OCI-LY7 (cell line): ENCODE results near the gene DESI1.

ENCODE experiments used
- EZH2phosphoT487 ChIP-seq: fragments of 200-600 bp; sonication (generic); IDR thresholded peaks from 2 replicates; pipeline ENCODE4 v1.6.1; 2018; ENCODE audit warnings: low read depth, borderline replicate concordance, mild to moderate bottlenecking, mixed run types, antibody characterized with exemption, low read length, moderate library complexity, mixed read lengths
- TF ChIP-seq, protein P1 (sequence below): fragments of 200-600 bp; sonication (generic); conservative IDR thresholded peaks from 2 replicates; pipeline ENCODE4 v1.5.1; 2014; ENCODE audit warnings: mild to moderate bottlenecking, antibody characterized with exemption, low read length, moderate library complexity, mixed read lengths

DNA sequence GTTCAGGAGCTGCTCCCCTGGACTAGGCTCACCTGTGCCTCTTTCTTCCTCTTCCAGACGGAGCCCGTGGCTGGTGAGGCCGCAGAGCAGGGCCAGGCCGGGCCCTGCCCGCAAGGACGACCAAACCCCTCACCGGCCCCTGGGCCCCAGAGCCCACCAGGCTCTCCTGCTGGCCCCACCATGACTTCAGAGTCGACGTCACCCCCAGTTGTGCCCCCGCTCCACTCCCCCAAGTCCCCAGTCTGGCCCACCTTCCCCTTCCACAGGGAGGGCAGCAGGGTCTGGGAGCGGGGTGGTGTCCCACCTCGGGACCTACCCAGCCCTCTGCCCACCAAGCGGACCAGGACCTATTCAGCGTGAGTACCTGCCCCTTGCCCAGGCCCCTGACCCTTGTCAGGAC is 49.1 kb downstream of the DESI1 start:
- TF ChIP-seq, protein P1, sequence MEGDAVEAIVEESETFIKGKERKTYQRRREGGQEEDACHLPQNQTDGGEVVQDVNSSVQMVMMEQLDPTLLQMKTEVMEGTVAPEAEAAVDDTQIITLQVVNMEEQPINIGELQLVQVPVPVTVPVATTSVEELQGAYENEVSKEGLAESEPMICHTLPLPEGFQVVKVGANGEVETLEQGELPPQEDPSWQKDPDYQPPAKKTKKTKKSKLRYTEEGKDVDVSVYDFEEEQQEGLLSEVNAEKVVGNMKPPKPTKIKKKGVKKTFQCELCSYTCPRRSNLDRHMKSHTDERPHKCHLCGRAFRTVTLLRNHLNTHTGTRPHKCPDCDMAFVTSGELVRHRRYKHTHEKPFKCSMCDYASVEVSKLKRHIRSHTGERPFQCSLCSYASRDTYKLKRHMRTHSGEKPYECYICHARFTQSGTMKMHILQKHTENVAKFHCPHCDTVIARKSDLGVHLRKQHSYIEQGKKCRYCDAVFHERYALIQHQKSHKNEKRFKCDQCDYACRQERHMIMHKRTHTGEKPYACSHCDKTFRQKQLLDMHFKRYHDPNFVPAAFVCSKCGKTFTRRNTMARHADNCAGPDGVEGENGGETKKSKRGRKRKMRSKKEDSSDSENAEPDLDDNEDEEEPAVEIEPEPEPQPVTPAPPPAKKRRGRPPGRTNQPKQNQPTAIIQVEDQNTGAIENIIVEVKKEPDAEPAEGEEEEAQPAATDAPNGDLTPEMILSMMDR: no peak
- no peak for TF ChIP-seq EZH2phosphoT487
